ENCODE data around the gene FAM163B.

Gene FAM163B

GRCh38 chr9:133584559-133585476, 24.4 kb downstream of the FAM163B start:
- Histone ChIP-seq H3K36me3 (ENCODE audit: insufficient read depth, low read length) (no peaks in the 10 kb centered on the region), H3K4me3 (ENCODE audit: low read length) (no peak overlapping the region), H3K4me1 (ENCODE audit: insufficient read depth, low read length) (peaks cover 22% of the 10 kb centered on the region), H3K9ac (ENCODE audit: low read depth, low read length) (0 out of 2 replicates have a peak overlapping the region, but pooled peaks have one; percentile 14), H3K9me3 (ENCODE audit: insufficient read depth, low read depth, low read length) (no peaks in the 10 kb centered on the region; the same call in 1 of the 2 replicates), H3K27me3 (ENCODE audit: insufficient read depth, low read length) (no peaks in the 10 kb centered on the region), H3K27ac (ENCODE audit: low read depth, low read length) (peak overlapping the region; percentile 34; the same call in 1 of the 2 replicates)
- WGBS = 31% methylated on average over 28 of the region's 28 CpGs

- H3K27me3 ChIP-seq (ENCODE audit: insufficient read depth, low read length) = no peaks in the 10 kb centered on the region
- H3K9me3 ChIP-seq (ENCODE audit: insufficient read depth, low read depth, low read length) = no peaks in the 10 kb centered on the region; the same call in 1 of the 2 replicates
- 83% methylated on average over 5 of the region's 5 CpGs for WGBS
- no peak overlapping the region for H3K27ac ChIP-seq (ENCODE audit: low read depth, low read length)
- H3K4me3 ChIP-seq (ENCODE audit: low read length) = no peak overlapping the region
- peaks cover 22% of the 10 kb centered on the region for H3K4me1 ChIP-seq (ENCODE audit: insufficient read depth, low read length)
- no peak overlapping the region for H3K9ac ChIP-seq (ENCODE audit: low read depth, low read length)
- no peaks in the 10 kb centered on the region for H3K36me3 ChIP-seq (ENCODE audit: insufficient read depth, low read length)
Observed at GRCh38 chr9:133584167-133584558, 25.0 kb downstream of the FAM163B start.

GRCh38 chr9:133583586-133583985, 25.6 kb downstream of the FAM163B start:
- H3K9me3 ChIP-seq (ENCODE audit: insufficient read depth, low read depth, low read length) = no peaks in the 10 kb centered on the region; the same call in 1 of the 2 replicates
- no peak overlapping the region for H3K9ac ChIP-seq (ENCODE audit: low read depth, low read length)
- 93% methylated on average over 23 of the region's 23 CpGs for WGBS
- no peak overlapping the region for H3K4me3 ChIP-seq (ENCODE audit: low read length)
- H3K36me3 ChIP-seq (ENCODE audit: insufficient read depth, low read length) = no peaks in the 10 kb centered on the region
- peaks cover 22% of the 10 kb centered on the region for H3K4me1 ChIP-seq (ENCODE audit: insufficient read depth, low read length)
- H3K27ac ChIP-seq (ENCODE audit: low read depth, low read length) = no peak overlapping the region
- H3K27me3 ChIP-seq (ENCODE audit: insufficient read depth, low read length) = no peaks in the 10 kb centered on the region

- Histone ChIP-seq H3K4me1 (ENCODE audit: insufficient read depth, low read length) (peaks cover 22% of the 10 kb centered on the region), H3K4me3 (ENCODE audit: low read length) (no peak overlapping the region), H3K27me3 (ENCODE audit: insufficient read depth, low read length) (no peaks in the 10 kb centered on the region), H3K27ac (ENCODE audit: low read depth, low read length) (no peak overlapping the region), H3K9me3 (ENCODE audit: insufficient read depth, low read depth, low read length) (no peaks in the 10 kb centered on the region), H3K9ac (ENCODE audit: low read depth, low read length) (no peak overlapping the region), H3K36me3 (ENCODE audit: insufficient read depth, low read length) (no peaks in the 10 kb centered on the region)
- WGBS = 76% methylated on average over 3 of the region's 3 CpGs
Observed at GRCh38 chr9:133583111-133583510, 26.1 kb downstream of the FAM163B start.

DNA sequence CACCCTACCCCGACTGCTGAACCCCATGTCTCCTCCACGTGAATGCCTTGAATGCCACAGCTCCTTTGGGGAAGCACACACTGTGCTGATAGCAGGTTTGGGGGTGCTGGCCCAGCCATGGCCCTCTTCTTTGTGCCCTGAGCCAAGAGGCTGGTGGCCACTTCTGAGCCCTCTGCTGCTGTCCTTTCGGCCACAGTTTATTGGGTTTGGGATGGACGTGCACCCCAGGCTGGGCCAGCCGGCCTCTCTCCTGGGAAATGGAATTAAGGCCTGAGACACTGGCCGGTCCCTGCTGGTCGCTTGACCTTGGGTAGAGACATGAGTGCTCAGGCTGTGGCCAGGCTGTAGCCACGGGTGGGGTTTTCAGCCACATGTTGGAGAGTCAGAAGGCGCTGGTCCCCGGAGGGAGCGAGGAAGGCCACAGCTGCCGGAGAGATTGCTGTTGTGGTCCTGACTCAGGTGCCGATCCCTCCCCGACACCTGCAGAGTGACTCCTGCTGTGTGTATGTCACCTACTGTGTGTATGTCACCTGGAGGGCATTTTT, 26.6 kb downstream of the FAM163B start:
- Histone ChIP-seq H3K4me3 (ENCODE audit: low read length) (no peak overlapping the region), H3K4me1 (ENCODE audit: insufficient read depth, low read length) (peaks cover 22% of the 10 kb centered on the region), H3K9ac (ENCODE audit: low read depth, low read length) (no peak overlapping the region), H3K27me3 (ENCODE audit: insufficient read depth, low read length) (no peaks in the 10 kb centered on the region), H3K36me3 (ENCODE audit: insufficient read depth, low read length) (no peaks in the 10 kb centered on the region), H3K27ac (ENCODE audit: low read depth, low read length) (no peak overlapping the region), H3K9me3 (ENCODE audit: insufficient read depth, low read depth, low read length) (no peaks in the 10 kb centered on the region)
- WGBS = 93% methylated on average over 14 of the region's 14 CpGs

GRCh38 chr9:133581513-133582343, 27.5 kb downstream of the FAM163B start:
- 86% methylated on average over 19 of the region's 19 CpGs for WGBS
- H3K4me1 ChIP-seq (ENCODE audit: insufficient read depth, low read length) = peaks cover 22% of the 10 kb centered on the region
- H3K36me3 ChIP-seq (ENCODE audit: insufficient read depth, low read length) = no peaks in the 10 kb centered on the region
- H3K27me3 ChIP-seq (ENCODE audit: insufficient read depth, low read length) = no peaks in the 10 kb centered on the region
- H3K4me3 ChIP-seq (ENCODE audit: low read length) = no peak overlapping the region
- no peak overlapping the region for H3K27ac ChIP-seq (ENCODE audit: low read depth, low read length)
- H3K9ac ChIP-seq (ENCODE audit: low read depth, low read length) = no peak overlapping the region
- H3K9me3 ChIP-seq (ENCODE audit: insufficient read depth, low read depth, low read length) = no peaks in the 10 kb centered on the region

DNA sequence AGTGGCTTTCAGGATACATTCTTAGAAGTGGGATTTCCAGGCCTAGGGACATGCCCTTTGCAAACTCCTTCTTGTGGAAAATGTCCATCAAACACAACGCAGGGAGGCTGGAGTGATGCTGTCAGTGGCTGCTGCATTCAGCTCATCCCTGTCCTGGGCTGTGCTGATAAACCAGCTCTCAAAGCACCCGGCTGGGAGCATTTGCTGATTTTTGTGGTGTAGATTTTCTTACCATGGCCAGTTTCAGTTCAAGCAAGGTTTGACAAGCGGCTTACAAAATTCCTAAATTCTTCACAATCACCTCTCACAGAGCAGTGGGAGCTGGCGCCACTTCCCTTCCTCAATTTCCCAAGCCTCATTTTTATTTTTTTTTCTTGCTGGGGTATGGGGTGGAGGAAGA, 28.2 kb downstream of the FAM163B start:
- H3K27ac ChIP-seq (ENCODE audit: low read depth, low read length) = no peak overlapping the region
- no peaks in the 10 kb centered on the region for H3K36me3 ChIP-seq (ENCODE audit: insufficient read depth, low read length)
- no peak overlapping the region for H3K4me3 ChIP-seq (ENCODE audit: low read length)
- no peaks in the 10 kb centered on the region for H3K9me3 ChIP-seq (ENCODE audit: insufficient read depth, low read depth, low read length)
- H3K4me1 ChIP-seq (ENCODE audit: insufficient read depth, low read length) = peaks cover 23% of the 10 kb centered on the region
- H3K27me3 ChIP-seq (ENCODE audit: insufficient read depth, low read length) = no peaks in the 10 kb centered on the region
- 63% methylated on average over 4 of the region's 4 CpGs for WGBS
- no peak overlapping the region for H3K9ac ChIP-seq (ENCODE audit: low read depth, low read length)

DNA sequence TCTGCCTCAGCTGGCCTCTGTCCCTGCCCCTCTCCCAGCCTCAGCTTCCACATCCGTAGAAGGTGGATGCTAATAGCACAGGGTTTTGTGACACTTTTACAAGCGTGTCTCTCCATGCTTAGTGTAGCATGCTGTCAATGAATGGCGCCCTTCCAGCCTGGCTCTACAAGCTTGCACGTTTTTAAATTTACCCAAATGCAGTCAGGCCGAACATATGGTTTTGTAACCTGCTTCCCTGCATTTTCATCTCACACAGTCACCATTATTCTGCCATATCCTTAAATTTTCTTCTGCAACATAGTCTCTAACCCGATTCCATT, 28.8 kb downstream of the FAM163B start:
- Histone ChIP-seq H3K27ac (ENCODE audit: low read depth, low read length) (no peak overlapping the region), H3K27me3 (ENCODE audit: insufficient read depth, low read length) (no peaks in the 10 kb centered on the region), H3K9ac (ENCODE audit: low read depth, low read length) (no peak overlapping the region), H3K4me3 (ENCODE audit: low read length) (no peak overlapping the region), H3K4me1 (ENCODE audit: insufficient read depth, low read length) (peaks cover 20% of the 10 kb centered on the region), H3K36me3 (ENCODE audit: insufficient read depth, low read length) (no peaks in the 10 kb centered on the region), H3K9me3 (ENCODE audit: insufficient read depth, low read depth, low read length) (no peaks in the 10 kb centered on the region)
- 88% methylated on average over 6 of the region's 6 CpGs for WGBS

- H3K36me3 ChIP-seq (ENCODE audit: insufficient read depth, low read length) = no peaks in the 10 kb centered on the region
- H3K9ac ChIP-seq (ENCODE audit: low read depth, low read length) = no peak overlapping the region
- H3K27ac ChIP-seq (ENCODE audit: low read depth, low read length) = no peak overlapping the region
- no peaks in the 10 kb centered on the region for H3K27me3 ChIP-seq (ENCODE audit: insufficient read depth, low read length)
- peaks cover 14% of the 10 kb centered on the region for H3K4me1 ChIP-seq (ENCODE audit: insufficient read depth, low read length)
- H3K9me3 ChIP-seq (ENCODE audit: insufficient read depth, low read depth, low read length) = no peaks in the 10 kb centered on the region
- WGBS = 88% methylated on average over 30 of the region's 31 CpGs
- no peak overlapping the region for H3K4me3 ChIP-seq (ENCODE audit: low read length)
Observed at GRCh38 chr9:133579601-133580418, 29.4 kb downstream of the FAM163B start.

DNA sequence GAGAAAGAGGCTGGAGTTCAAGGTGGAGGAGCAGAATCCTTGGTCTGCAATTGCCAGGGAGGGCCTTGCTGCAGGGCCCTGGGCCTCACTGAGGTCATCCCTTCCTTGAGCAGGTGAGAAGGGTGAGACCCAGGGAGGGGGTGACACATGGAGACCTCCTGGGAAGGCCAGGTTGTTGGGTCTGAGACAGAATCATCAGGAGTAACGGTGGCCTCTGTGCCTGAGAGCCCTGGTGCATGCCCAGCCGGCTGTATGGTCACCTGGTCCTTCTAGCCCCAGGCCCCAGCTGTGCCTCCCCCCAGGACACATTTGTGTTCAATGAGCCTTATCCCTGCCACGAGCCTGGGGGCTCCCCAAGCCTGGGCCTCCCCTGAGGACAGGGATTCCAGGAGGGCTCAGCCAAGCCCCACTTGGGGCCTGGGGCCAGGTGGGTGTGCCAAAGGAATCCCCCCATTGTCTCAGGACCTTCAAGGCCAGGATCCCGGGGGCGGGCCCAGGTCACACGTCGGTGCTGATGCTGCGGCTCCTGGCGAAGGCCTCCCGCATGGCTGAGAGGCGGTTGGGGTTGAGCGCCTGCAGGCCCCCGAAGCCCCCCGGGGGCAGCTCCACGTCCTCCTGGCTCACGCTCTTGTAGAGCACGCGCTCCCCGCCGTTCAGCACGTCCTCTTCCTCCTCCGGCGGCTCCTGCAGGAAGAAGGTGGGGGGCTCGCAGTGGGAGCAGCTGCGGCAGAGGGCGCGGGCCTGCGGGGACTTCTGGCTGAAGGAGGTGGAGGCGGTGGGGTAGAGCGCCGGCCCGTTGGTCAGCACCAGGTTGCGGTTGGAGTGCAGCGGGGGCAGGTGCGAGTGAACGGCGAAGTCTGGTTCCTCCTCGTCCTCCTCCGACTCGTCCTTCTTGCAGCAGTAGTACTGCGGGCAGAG, 30.4 kb downstream of the FAM163B start:
- no peaks in the 10 kb centered on the region for H3K36me3 ChIP-seq (ENCODE audit: insufficient read depth, low read length)
- H3K27me3 ChIP-seq (ENCODE audit: insufficient read depth, low read length) = no peaks in the 10 kb centered on the region
- H3K27ac ChIP-seq (ENCODE audit: low read depth, low read length) = no peak overlapping the region
- no peaks in the 10 kb centered on the region for H3K9me3 ChIP-seq (ENCODE audit: insufficient read depth, low read depth, low read length)
- no peak overlapping the region for H3K4me3 ChIP-seq (ENCODE audit: low read length)
- peaks cover 10% of the 10 kb centered on the region; the same call in 1 of the 2 replicates for H3K4me1 ChIP-seq (ENCODE audit: insufficient read depth, low read length)
- no peak overlapping the region for H3K9ac ChIP-seq (ENCODE audit: low read depth, low read length)
- WGBS = 88% methylated on average over 41 of the region's 41 CpGs
